Transverse colon (tissue), 4 donors: ENCODE results near the gene SORL1-AS1.
A peak's percentile ranks its signal among the peaks of the same experiment; 100 is the strongest.

ENCODE experiments used
- DNase-seq: peaks from one replicate; pipeline ENCODE4 v3.0.0-alpha.2; 2019
- H3K27ac ChIP-seq, 4 donors: fragments of 200-600 bp; sonication (generic); 2 replicates each; pipeline ENCODE4 v1.5.1; 2016 to 2018; ENCODE audit warnings: inconsistent platforms in 4 of 4
- H3K27me3 ChIP-seq: fragments of 200-600 bp; sonication (generic); 2 replicates; pipeline ENCODE4 v1.5.1; 2017; ENCODE audit warnings: inconsistent platforms
- H3K36me3 ChIP-seq, 4 donors: fragments of 200-600 bp; sonication (generic); 2 replicates each; pipeline ENCODE4 v1.5.1; 2017 to 2019; ENCODE audit warnings: inconsistent platforms in 4 of 4
- H3K4me1 ChIP-seq, 4 donors: fragments of 200-600 bp; sonication (generic); 2 replicates each; pipeline ENCODE4 v1.5.1; 2017 to 2020; ENCODE audit warnings: inconsistent platforms in 4 of 4
- H3K4me3 ChIP-seq, 4 donors: fragments of 200-600 bp; sonication (generic); 1 replicate in 1 of 4; 2 replicates in 3 of 4; pipeline versions ENCODE4 v1.5.1 to v1.6.1; 2017 to 2019; ENCODE audit warnings: inconsistent platforms in 4 of 4
- H3K9me3 ChIP-seq, 2 donors: fragments of 200-600 bp; sonication (generic); 2 replicates each; pipeline ENCODE4 v1.5.1; 2017 to 2019; ENCODE audit warnings: inconsistent platforms in 2 of 2
- CTCF ChIP-seq, 5 experiments: fragments of 200-600 bp in 3 of 5; fragments of 450-650 bp in 2 of 5; sonication (generic) in 3 of 5; IDR thresholded peaks; 1 replicate in 2 of 5; 2 replicates in 3 of 5; pipeline ENCODE4 v1.5.1; 2016 to 2017; ENCODE audit warnings: antibody characterized with exemption in 5 of 5, inconsistent platforms in 3 of 5, mild to moderate bottlenecking in 2 of 5, moderate library complexity in 1 of 5
- EP300 ChIP-seq: sonication (generic); formaldehyde crosslinking; IDR thresholded peaks from one replicate; pipeline ENCODE4 v1.6.1; 2017; ENCODE audit warnings: antibody characterized with exemption, low read depth
- POLR2A ChIP-seq: fragments of 450-650 bp; IDR thresholded peaks from one replicate; pipeline ENCODE4 v1.6.1; 2016; ENCODE audit warnings: antibody characterized with exemption, mild to moderate bottlenecking, moderate library complexity
- POLR2AphosphoS5 ChIP-seq, 3 donors: sonication (generic); formaldehyde crosslinking; IDR thresholded peaks; one replicate each; pipeline ENCODE4 v1.6.1; 2016; ENCODE audit warnings: antibody characterized with exemption in 3 of 3
- WGBS, 2 donors: methylation state at CpG; one replicate each; pipeline ENCODE4 v1.1.5; 2018; ENCODE audit warnings: low coverage in 1 of 2; 5-methylcytosine and 5-hydroxymethylcytosine counted together
- in situ Hi-C, 4 donors: fragments of 200-750 bp; cut with MboI; loops; one replicate each; pipeline versions ENCODE4 v1.15.0 to v1.15.1; 2017; ENCODE audit warnings: low sequenced_read_pairs in 3 of 4, low pct_ligation_motif_present in 1 of 4, low pct_unique_long_range_greater_than_20kb in 1 of 4
- intact Hi-C: fragments of 100-400 bp; cut with DNase I; formaldehyde crosslinking; loops from one replicate; pipeline ENCODE4 v1.15.1; 2023; ENCODE audit warnings: low total_unique reads

SORL1-AS1 gene

GRCh38 chr11:121478895-121479697 is 26.3 kb upstream of the SORL1-AS1 start:
- no peak for DNase-seq
- intact Hi-C loops = no loop called here
- Histone ChIP-seq H3K4me3 (no peak overlapping the region), H3K9me3 (no peaks in the 10 kb centered on the region), H3K36me3 (no peaks in the 10 kb centered on the region), H3K27ac (no peak overlapping the region), H3K4me1 (peaks cover 0 to 15% (median 3%) of the 10 kb centered on the region in 4 donors), H3K27me3 (no peaks in the 10 kb centered on the region)
- WGBS, 2 donors = 78 to 88% methylated on average over 6 to 25 of the region's 25 CpGs
- TF ChIP-seq CTCF (IDR thresholded peaks at IDR 0.05) = no peak
- no peak for TF ChIP-seq POLR2AphosphoS5 (IDR thresholded peaks at IDR 0.05)
- no peak for TF ChIP-seq POLR2A
- in situ Hi-C loops = no loop called here

GRCh38 chr11:121478226-121478894 is 25.6 kb upstream of the SORL1-AS1 start:
- H3K9me3 ChIP-seq = no peaks in the 10 kb centered on the region
- H3K27ac ChIP-seq = no peak overlapping the region
- in situ Hi-C loops (no loop called here), intact Hi-C loops (no loop called here)
- 94 to 95% methylated on average over 7 to 18 of the region's 18 CpGs for WGBS, 2 donors
- H3K27me3 ChIP-seq = no peaks in the 10 kb centered on the region
- H3K4me3 ChIP-seq = no peak overlapping the region
- no peaks in the 10 kb centered on the region for H3K36me3 ChIP-seq
- peaks cover 0 to 15% (median 3%) of the 10 kb centered on the region in 4 donors for H3K4me1 ChIP-seq
- no peak for TF ChIP-seq EP300
- no peak for TF ChIP-seq POLR2AphosphoS5 (IDR thresholded peaks at IDR 0.05)
- no peak for TF ChIP-seq CTCF (IDR thresholded peaks at IDR 0.05)
- no peak for TF ChIP-seq POLR2A
- DNase-seq = no peak

GRCh38 chr11:121476379-121477032 is 23.7 kb upstream of the SORL1-AS1 start:
- H3K36me3 ChIP-seq = no peaks in the 10 kb centered on the region
- peak overlapping the region in 2 of 4 donors; percentile 26 to 39 for H3K27ac ChIP-seq
- WGBS, 2 donors = 39 to 51% methylated on average over 2 to 5 of the region's 5 CpGs
- DNase-seq = no peak
- no peak overlapping the region for H3K4me3 ChIP-seq
- H3K27me3 ChIP-seq = no peaks in the 10 kb centered on the region
- peaks cover 0 to 11% (median 3%) of the 10 kb centered on the region in 4 donors for H3K4me1 ChIP-seq
- H3K9me3 ChIP-seq = no peaks in the 10 kb centered on the region
- TF ChIP-seq POLR2AphosphoS5 (IDR thresholded peaks at IDR 0.05) (peak in 1 of 3 donors; percentile 8), POLR2A (no peak)
- intact Hi-C loops = no loop called here
- in situ Hi-C loops = no loop called here

- Histone ChIP-seq H3K36me3 (no peaks in the 10 kb centered on the region), H3K9me3 (no peaks in the 10 kb centered on the region), H3K27me3 (no peaks in the 10 kb centered on the region), H3K27ac (no peak overlapping the region), H3K4me1 (peaks cover 0 to 11% (median 3%) of the 10 kb centered on the region in 4 donors), H3K4me3 (no peak overlapping the region)
- in situ Hi-C loops = no loop called here
- intact Hi-C loops = no loop called here
- no peak for DNase-seq
- whole genome bisulfite sequencing, 2 donors = 83 to 96% methylated on average over 1 to 7 of the region's 7 CpGs
- no peak for TF ChIP-seq EP300
- no peak for TF ChIP-seq POLR2A
- no peak for TF ChIP-seq CTCF (IDR thresholded peaks at IDR 0.05)
- no peak for TF ChIP-seq POLR2AphosphoS5 (IDR thresholded peaks at IDR 0.05)
Measured at GRCh38 chr11:121474680-121475079, 21.9 kb upstream of the SORL1-AS1 start.
